GM23248 (cell line): ENCODE results near the gene STXBP6. TPM values are rescaled to one million over a fixed set of nuclear protein-coding genes. Genes with fewer than 3 reads are reported as not detected.

Source experiments
- DNase-seq: peaks from one replicate; pipeline ENCODE4 v3.0.0-alpha.2; 2015
- H2AFZ ChIP-seq: fragments of 200-600 bp; sonication (generic); 2 replicates; pipeline ENCODE4 v1.6.1; 2016; ENCODE audit warnings: antibody characterized with exemption
- H3F3A ChIP-seq: fragments of 200-600 bp; sonication (generic); 2 replicates; pipeline ENCODE4 v1.6.1; 2016; ENCODE audit warnings: mild to moderate bottlenecking, antibody characterized with exemption, mixed run types; ENCODE audit not compliant: insufficient read depth
- H3K27ac ChIP-seq: fragments of 200-600 bp; sonication (generic); 2 replicates; pipeline ENCODE4 v1.5.1; 2016; ENCODE audit warnings: mild to moderate bottlenecking
- H3K27me3 ChIP-seq: fragments of 200-600 bp; sonication (generic); replicated peaks from 2 replicates; pipeline ENCODE4 v1.6.1; 2016; ENCODE audit warnings: mild to moderate bottlenecking; ENCODE audit not compliant: insufficient read depth
- H3K36me3 ChIP-seq: fragments of 200-600 bp; sonication (generic); 2 replicates; pipeline ENCODE4 v1.6.1; 2016; ENCODE audit warnings: low read depth, mild to moderate bottlenecking
- H3K4me1 ChIP-seq: fragments of 200-600 bp; sonication (generic); 2 replicates; pipeline ENCODE4 v1.6.1; 2016; ENCODE audit warnings: mild to moderate bottlenecking; ENCODE audit not compliant: insufficient read depth
- H3K4me2 ChIP-seq: fragments of 200-600 bp; sonication (generic); one replicate; pipeline ENCODE4 v1.6.1; 2016; ENCODE audit warnings: mild to moderate bottlenecking; ENCODE audit not compliant: unreplicated experiment
- H3K4me3 ChIP-seq: fragments of 200-600 bp; sonication (generic); 2 replicates; pipeline ENCODE4 v1.5.1; 2016; ENCODE audit warnings: mild to moderate bottlenecking
- H3K79me2 ChIP-seq: fragments of 200-600 bp; sonication (generic); 2 replicates; pipeline ENCODE4 v1.6.1; 2016; ENCODE audit warnings: mild to moderate bottlenecking; ENCODE audit not compliant: insufficient read depth
- H3K9ac ChIP-seq: fragments of 200-600 bp; sonication (generic); 2 replicates; pipeline ENCODE4 v1.6.1; 2016; ENCODE audit warnings: mild to moderate bottlenecking
- H3K9me2 ChIP-seq: fragments of 200-600 bp; sonication (generic); 2 replicates; pipeline ENCODE4 v1.6.1; 2016; ENCODE audit warnings: mixed run types, mild to moderate bottlenecking, moderate library complexity; ENCODE audit not compliant: insufficient read depth
- H3K9me3 ChIP-seq: fragments of 200-600 bp; sonication (generic); one replicate; pipeline ENCODE4 v1.6.1; 2017; ENCODE audit warnings: low read depth
- H4K20me1 ChIP-seq: fragments of 200-600 bp; sonication (generic); 2 replicates; pipeline ENCODE4 v1.6.0; 2016; ENCODE audit not compliant: insufficient read depth
- EZH2 ChIP-seq: fragments of 200-600 bp; sonication (generic); IDR thresholded peaks from 2 replicates; pipeline ENCODE4 v1.6.1; 2018; ENCODE audit warnings: antibody characterized with exemption, mild to moderate bottlenecking; ENCODE audit not compliant: insufficient read depth, poor library complexity, severe bottlenecking
- EZH2phosphoT487 ChIP-seq: fragments of 200-600 bp; sonication (generic); IDR thresholded peaks from 2 replicates; pipeline ENCODE4 v1.6.1; 2018; ENCODE audit warnings: antibody characterized with exemption, moderate library complexity, mild to moderate bottlenecking, low read depth; ENCODE audit not compliant: insufficient read depth
- WGBS, 2 experiments: methylation state at CpG; one replicate each; pipeline ENCODE4 v1.1.6; 2015 to 2017; ENCODE audit warnings: low lambda C conversion rate in 2 of 2, low coverage in 1 of 2; ENCODE audit errors: missing lambda C conversion rate in 2 of 2; 5-methylcytosine and 5-hydroxymethylcytosine counted together
- in situ Hi-C: fragments of 300-500 bp; cut with MboI; formaldehyde crosslinking; loops from 2 replicates; pipeline ENCODE4 v1.15.0; 2020
- polyA plus RNA-seq: library from polyadenylated mRNA; unstranded; fragments of >200 nt; fragmentation: Nextera tagmentation; extraction: Ambion mirVana; gene quantifications from 2 replicates; pipeline ENCODE4 v1.2.1, GENCODE V29; 2016
- total RNA-seq: library from RNA; depleted of rRNA; stranded (reverse); fragments of >200 nt; shearing (Covaris generic); gene quantifications from 2 replicates; pipeline ENCODE4 v1.2.3, GENCODE V29; 2014

Gene STXBP6
- total and polyA plus RNA-seq, 2 experiments from 2014 or later: 13.9 to 19.6 TPM

DNA sequence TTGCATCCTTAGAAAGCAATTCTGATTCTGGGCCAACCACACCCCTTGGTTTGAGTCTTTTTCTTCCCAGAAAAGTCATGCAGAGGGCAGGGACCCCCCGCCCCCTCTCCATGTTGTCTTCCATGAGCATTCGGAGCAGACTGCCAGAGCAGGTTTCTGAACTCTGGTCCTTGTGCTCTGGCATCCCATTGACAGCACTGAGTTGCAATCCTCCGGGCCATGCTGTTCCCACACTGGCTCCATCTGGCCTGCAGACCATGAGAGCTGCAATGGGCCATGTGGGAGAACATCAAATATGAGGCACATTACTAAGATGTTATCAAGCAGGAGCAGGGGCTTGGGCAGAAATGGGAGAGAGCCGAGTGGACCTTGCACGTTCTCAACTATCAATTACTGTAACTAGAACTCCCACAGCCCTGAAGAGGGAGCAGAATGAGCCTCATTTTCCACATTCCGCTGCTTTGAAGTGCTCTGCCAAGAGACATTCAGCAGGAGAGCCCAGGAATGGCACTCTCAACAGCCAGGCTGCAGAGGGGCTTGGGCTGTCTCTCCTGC, 157.4 kb downstream of the STXBP6 start:
- Histone ChIP-seq H3K36me3 (no peaks in the 10 kb centered on the region), H3K4me3 (no peak overlapping the region), H4K20me1 (no peaks in the 10 kb centered on the region), H3K9ac (no peak overlapping the region), H3K4me1 (peaks cover 16% of the 10 kb centered on the region; the same call in 1 of the 2 replicates), H3F3A (no peaks in the 10 kb centered on the region), H2AFZ (no peak overlapping the region), H3K27ac (no peak overlapping the region), H3K9me2 (no peaks in the 10 kb centered on the region), H3K4me2 (no peak overlapping the region), H3K27me3 (no peaks in the 10 kb centered on the region), H3K9me3 (no peaks in the 10 kb centered on the region), H3K79me2 (peaks cover 7% of the 10 kb centered on the region; the same call in 1 of the 2 replicates)
- TF ChIP-seq EZH2phosphoT487: no peak
- no peak for TF ChIP-seq EZH2
- DNase-seq: no peak
- 38 to 48% methylated on average over 6 of the region's 6 CpGs for WGBS, 2 experiments
- in situ Hi-C loops: no loop called here

GRCh38 chr14:24891987-24892496, 157.9 kb downstream of the STXBP6 start:
- Histone ChIP-seq H3K4me3 (no peak overlapping the region), H3K27ac (no peak overlapping the region), H3K9ac (no peak overlapping the region), H3K4me1 (peaks cover 16% of the 10 kb centered on the region; the same call in 1 of the 2 replicates), H3K27me3 (no peaks in the 10 kb centered on the region), H3K79me2 (peaks cover 12% of the 10 kb centered on the region; the same call in 1 of the 2 replicates), H3K9me2 (no peaks in the 10 kb centered on the region), H3K36me3 (no peaks in the 10 kb centered on the region), H4K20me1 (no peaks in the 10 kb centered on the region), H3K9me3 (no peaks in the 10 kb centered on the region), H3F3A (no peaks in the 10 kb centered on the region), H3K4me2 (no peak overlapping the region), H2AFZ (no peak overlapping the region)
- in situ Hi-C loops: no loop called here
- WGBS, 2 experiments: 65 to 74% methylated on average over 1 of the region's 1 CpG
- TF ChIP-seq EZH2 (no peak), EZH2phosphoT487 (no peak)
- no peak for DNase-seq

- H3K4me3 ChIP-seq: no peak overlapping the region
- DNase-seq: no peak
- H3K9ac ChIP-seq: no peak overlapping the region
- H3F3A ChIP-seq: no peaks in the 10 kb centered on the region
- H3K9me3 ChIP-seq: no peaks in the 10 kb centered on the region
- no peak overlapping the region for H3K4me2 ChIP-seq
- H3K36me3 ChIP-seq: no peaks in the 10 kb centered on the region
- in situ Hi-C loops: no loop called here
- H3K9me2 ChIP-seq: 0 out of 2 replicates have a peak, but pooled peaks cover 5% of the 10 kb centered on the region
- H3K27me3 ChIP-seq: no peaks in the 10 kb centered on the region
- no peak overlapping the region for H2AFZ ChIP-seq
- no peaks in the 10 kb centered on the region for H4K20me1 ChIP-seq
- peaks cover 15% of the 10 kb centered on the region; the same call in 1 of the 2 replicates for H3K79me2 ChIP-seq
- no peak for TF ChIP-seq EZH2
- no peak for TF ChIP-seq EZH2phosphoT487
- no peak overlapping the region for H3K27ac ChIP-seq
- peaks cover 16% of the 10 kb centered on the region; the same call in 1 of the 2 replicates for H3K4me1 ChIP-seq
Measured at GRCh38 chr14:24890716-24891115, 159.2 kb downstream of the STXBP6 start.

DNA sequence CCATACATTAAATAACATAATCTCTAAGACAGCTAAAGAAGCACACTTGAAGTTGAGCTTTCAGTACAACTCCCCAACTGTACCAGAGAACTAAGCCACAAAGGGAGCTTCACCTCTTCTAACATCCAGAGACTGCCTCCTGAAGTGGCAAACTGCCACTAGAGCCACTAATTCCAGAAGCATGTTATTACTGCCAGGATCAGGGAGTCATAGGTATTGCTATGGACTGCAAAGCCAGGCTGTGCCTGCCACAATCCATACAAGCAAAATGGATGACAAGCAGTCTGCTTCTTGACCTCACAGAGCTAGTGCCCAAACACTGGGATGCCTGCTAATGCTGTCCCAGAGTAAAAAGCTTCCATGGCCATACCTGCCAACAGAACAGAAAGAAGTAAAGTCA, 160.1 kb downstream of the STXBP6 start:
- no peak overlapping the region for H2AFZ ChIP-seq
- TF ChIP-seq EZH2 (no peak), EZH2phosphoT487 (no peak)
- H3F3A ChIP-seq: no peaks in the 10 kb centered on the region
- no peaks in the 10 kb centered on the region for H3K9me3 ChIP-seq
- H4K20me1 ChIP-seq: no peaks in the 10 kb centered on the region
- H3K9ac ChIP-seq: no peak overlapping the region
- H3K27me3 ChIP-seq: no peaks in the 10 kb centered on the region
- H3K36me3 ChIP-seq: no peaks in the 10 kb centered on the region
- peak; percentile 63 for DNase-seq
- H3K79me2 ChIP-seq: peaks cover 15% of the 10 kb centered on the region; the same call in 1 of the 2 replicates
- H3K27ac ChIP-seq: no peak overlapping the region
- H3K4me2 ChIP-seq: no peak overlapping the region
- H3K9me2 ChIP-seq: 0 out of 2 replicates have a peak, but pooled peaks cover 5% of the 10 kb centered on the region
- no peak overlapping the region for H3K4me3 ChIP-seq
- peaks cover 16% of the 10 kb centered on the region; the same call in 1 of the 2 replicates for H3K4me1 ChIP-seq
- in situ Hi-C loops: no loop called here
